Activated CD8-positive, alpha-beta T cell treated with anti-CD3 and anti-CD28 coated beads for 36 hours (primary cell): ENCODE results near the gene TCF12. TPM values are rescaled to one million over a fixed set of nuclear protein-coding genes. Genes with fewer than 3 reads are reported as not detected.

ENCODE experiments used
- ATAC-seq: fragments of 200-7000 bp; cut with Tn5 transposase; one replicate; pipeline ENCODE4 v1.10.0; 2021; ENCODE audit warnings: mild to moderate bottlenecking, moderate library complexity
- CTCF ChIA-PET: fragments of 350-600 bp; sonication (Branson Sonifier 250); formaldehyde crosslinking; loops from one replicate; lab custom pipeline; 2021; ENCODE audit warnings: antibody characterized with exemption; lab: Charles Lee
- POLR2A ChIA-PET: fragments of 350-600 bp; sonication (Branson Sonifier 250); formaldehyde crosslinking; loops from one replicate; lab custom pipeline; 2021; ENCODE audit warnings: antibody characterized with exemption; lab: Charles Lee
- DNase-seq: peaks from one replicate; pipeline ENCODE4 v3.0.0-alpha.2; 2020
- H3K27ac Mint-ChIP-seq: one replicate; pipeline ENCODE4 v1.8.0; 2021; ENCODE audit warnings: mild to moderate bottlenecking, mixed read lengths
- H3K27me3 Mint-ChIP-seq: one replicate; pipeline ENCODE4 v1.8.0; 2021; ENCODE audit warnings: mixed read lengths
- H3K36me3 Mint-ChIP-seq: one replicate; pipeline ENCODE4 v1.8.0; 2021; ENCODE audit warnings: low read depth, mixed read lengths
- H3K4me1 Mint-ChIP-seq: one replicate; pipeline ENCODE4 v1.8.0; 2021; ENCODE audit warnings: low read depth, mixed read lengths
- H3K4me3 Mint-ChIP-seq: one replicate; pipeline ENCODE4 v1.8.0; 2021; ENCODE audit warnings: mild to moderate bottlenecking, moderate library complexity, mixed read lengths
- H3K9me3 Mint-ChIP-seq: one replicate; pipeline ENCODE4 v1.8.0; 2021; ENCODE audit warnings: mixed read lengths
- CTCF ChIP-seq: fragments of 200-600 bp; IDR thresholded peaks from one replicate; pipeline ENCODE4 v1.8.0; 2022; ENCODE audit warnings: antibody characterized with exemption, mild to moderate bottlenecking
- intact Hi-C: fragments of 100-400 bp; cut with micrococcal nuclease; formaldehyde crosslinking; loops from one replicate; pipeline ENCODE4 v1.10.0; 2022
- total RNA-seq, 2 experiments: library from RNA; stranded (reverse); gene quantifications; one replicate each; pipeline ENCODE4 v1.2.3, GENCODE V29; 2021

TCF12 gene
- total RNA-seq, 2 experiments from 2014 or later, result 60.5 to 67.4 TPM

GRCh38 chr15:57319226-57319918 is 400.9 kb downstream of the TCF12 start:
- Mint-ChIP-seq H3K27me3 (peaks cover 2% of the 10 kb centered on the region), H3K27ac (no peak overlapping the region), H3K9me3 (no peaks in the 10 kb centered on the region), H3K4me1 (peaks cover 5% of the 10 kb centered on the region), H3K4me3 (no peak overlapping the region), H3K36me3 (no peaks in the 10 kb centered on the region)
- CTCF ChIA-PET, result no interaction called here
- intact Hi-C loops, result no loop called here
- no peak for DNase-seq
- POLR2A ChIA-PET, result no interaction called here
- no peak for ATAC-seq
- no peak for TF ChIP-seq CTCF

GRCh38 chr15:57319919-57320560 is 401.6 kb downstream of the TCF12 start:
- H3K4me1 Mint-ChIP-seq, result peaks cover 5% of the 10 kb centered on the region
- H3K4me3 Mint-ChIP-seq, result no peak overlapping the region
- H3K27ac Mint-ChIP-seq, result no peak overlapping the region
- intact Hi-C loops, result no loop called here
- TF ChIP-seq CTCF, result no peak
- ChIA-PET POLR2A (no interaction called here), CTCF (no interaction called here)
- DNase-seq (no peak), ATAC-seq (no peak)
- peaks cover 2% of the 10 kb centered on the region for H3K27me3 Mint-ChIP-seq
- H3K36me3 Mint-ChIP-seq, result no peaks in the 10 kb centered on the region
- H3K9me3 Mint-ChIP-seq, result no peaks in the 10 kb centered on the region

DNA sequence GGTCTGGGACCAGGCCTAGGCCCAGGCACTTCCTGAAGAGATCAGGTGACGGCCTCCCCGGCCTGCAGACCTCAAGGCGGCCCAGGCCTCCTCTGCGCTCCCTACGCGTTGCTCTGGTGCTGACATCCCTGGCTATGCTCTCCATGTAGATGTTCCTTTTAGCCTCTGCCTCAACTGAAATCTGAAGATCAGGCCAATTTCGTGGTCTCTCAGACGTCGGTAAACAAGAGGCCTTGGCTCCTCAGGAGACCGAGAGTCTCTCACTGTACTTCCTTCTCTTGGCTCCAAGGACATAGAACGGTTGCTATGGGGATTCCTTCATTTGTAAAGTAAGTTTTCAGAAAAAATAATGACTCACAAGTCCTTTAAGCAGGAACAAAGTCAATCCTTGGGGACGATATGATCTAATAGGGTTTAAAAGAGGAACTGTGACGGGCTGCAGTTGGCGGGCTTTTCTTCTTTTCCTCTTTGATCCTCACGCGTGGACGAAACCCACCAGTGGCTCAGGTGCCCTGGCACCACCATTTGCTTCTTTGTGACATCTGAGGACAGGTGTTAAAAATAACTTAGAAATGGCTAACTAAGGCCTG is 402.3 kb downstream of the TCF12 start:
- no peaks in the 10 kb centered on the region for H3K36me3 Mint-ChIP-seq
- no peak overlapping the region for H3K27ac Mint-ChIP-seq
- no peak overlapping the region for H3K4me3 Mint-ChIP-seq
- no peak for DNase-seq
- H3K27me3 Mint-ChIP-seq, result peaks cover 2% of the 10 kb centered on the region
- CTCF ChIA-PET, result no interaction called here
- ATAC-seq, result no peak
- TF ChIP-seq CTCF, result no peak
- peaks cover 5% of the 10 kb centered on the region for H3K4me1 Mint-ChIP-seq
- H3K9me3 Mint-ChIP-seq, result no peaks in the 10 kb centered on the region
- intact Hi-C loops, result no loop called here
- POLR2A ChIA-PET, result no interaction called here

DNA sequence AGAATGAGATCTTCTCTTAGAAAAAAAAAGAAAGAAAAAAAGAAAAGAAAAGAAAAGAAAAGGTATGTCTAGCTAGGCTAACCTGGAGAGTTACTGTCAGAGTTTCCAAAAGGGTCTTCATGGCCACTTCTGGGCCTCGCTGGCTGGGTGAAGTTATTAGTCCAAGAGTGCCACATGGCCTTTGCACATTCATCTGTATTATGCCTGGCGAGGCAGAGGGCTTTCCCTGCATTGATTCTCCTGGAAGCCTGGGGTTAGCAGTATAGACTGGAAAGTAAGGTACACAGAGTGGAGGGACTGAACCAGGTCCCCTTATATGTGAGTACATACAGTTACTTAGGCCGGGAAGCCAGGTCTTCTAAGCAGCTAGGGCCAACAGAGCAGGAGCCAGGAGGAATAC is 403.0 kb downstream of the TCF12 start:
- no peak for ATAC-seq
- DNase-seq, result no peak
- ChIA-PET POLR2A (no interaction called here), CTCF (no interaction called here)
- H3K4me3 Mint-ChIP-seq, result no peak overlapping the region
- intact Hi-C loops, result no loop called here
- H3K36me3 Mint-ChIP-seq, result no peaks in the 10 kb centered on the region
- H3K4me1 Mint-ChIP-seq, result peaks cover 5% of the 10 kb centered on the region
- H3K27me3 Mint-ChIP-seq, result no peaks in the 10 kb centered on the region
- TF ChIP-seq CTCF, result no peak
- H3K27ac Mint-ChIP-seq, result no peak overlapping the region
- no peaks in the 10 kb centered on the region for H3K9me3 Mint-ChIP-seq

- Mint-ChIP-seq H3K4me1 (peaks cover 5% of the 10 kb centered on the region), H3K4me3 (no peak overlapping the region), H3K27me3 (no peaks in the 10 kb centered on the region), H3K36me3 (no peaks in the 10 kb centered on the region), H3K9me3 (no peaks in the 10 kb centered on the region), H3K27ac (no peak overlapping the region)
- ChIA-PET CTCF (no interaction called here), POLR2A (no interaction called here)
- DNase-seq (no peak), ATAC-seq (no peak)
- intact Hi-C loops, result no loop called here
- no peak for TF ChIP-seq CTCF
Measured at GRCh38 chr15:57321973-57322601, 403.6 kb downstream of the TCF12 start.
